GM12891 (cell line): Measurements from ENCODE around the gene RASGRF2.

ENCODE experiments used
- POLR2A ChIP-seq: IDR thresholded peaks from 2 replicates; pipeline ENCODE4 v1.6.1; 2011; ENCODE audit warnings: low read depth, low read length, control low read depth
- SPI1 ChIP-seq: IDR thresholded peaks from 2 replicates; pipeline ENCODE4 v1.6.1; 2011; ENCODE audit warnings: low read depth, low read length, control low read depth
- TAF1 ChIP-seq: IDR thresholded peaks from 2 replicates; pipeline ENCODE4 v1.6.1; 2011; ENCODE audit warnings: low read depth, low read length, control low read depth

- no peak for TF ChIP-seq POLR2A
- no peak for TF ChIP-seq TAF1
- no peak for TF ChIP-seq SPI1
Observed at GRCh38 chr5:81191726-81192372, 231.7 kb downstream of the RASGRF2 start.
